Germinal center (tissue), 1 donor: ENCODE measurements around the gene RGS7.
"Not testable (repeated sequence)": the region's sequence is repeated elsewhere in the genome, so short reads cannot be mapped to it uniquely, and the experiment has no call there.

Experiments used
- DNase-seq: peaks from one replicate; pipeline ENCODE4 v3.0.0; 2012; ENCODE audit warnings: mixed read lengths, low spot score

Gene RGS7

GRCh38 chr1:240912821-240913220 lies 444.2 kb downstream of the RGS7 start:
- DNase-seq = no peak

- no peak for DNase-seq
Measured at GRCh38 chr1:240909701-240910457, 447.1 kb downstream of the RGS7 start.

GRCh38 chr1:240906477-240906876 lies 450.5 kb downstream of the RGS7 start:
- no peak for DNase-seq

GRCh38 chr1:240905225-240905765 lies 451.7 kb downstream of the RGS7 start:
- DNase-seq = no peak

- not testable (repeated sequence) for DNase-seq
Measured at GRCh38 chr1:240895424-240895823, 461.6 kb downstream of the RGS7 start.

GRCh38 chr1:240888787-240889048 lies 468.3 kb downstream of the RGS7 start:
- no peak for DNase-seq

- DNase-seq = peak; percentile 45
Measured at GRCh38 chr1:240888039-240888786, 468.8 kb downstream of the RGS7 start.

GRCh38 chr1:240883490-240883889 lies 473.5 kb downstream of the RGS7 start:
- no peak for DNase-seq

- not testable (repeated sequence) for DNase-seq
Measured at GRCh38 chr1:240882656-240883308, 474.2 kb downstream of the RGS7 start.

- DNase-seq = no peak
Measured at GRCh38 chr1:240878631-240879030, 478.4 kb downstream of the RGS7 start.

- DNase-seq = no peak
Measured at GRCh38 chr1:240877605-240878004, 479.4 kb downstream of the RGS7 start.

GRCh38 chr1:240876071-240876470 lies 480.9 kb downstream of the RGS7 start:
- DNase-seq = no peak

- DNase-seq = no peak
Measured at GRCh38 chr1:240869071-240869470, 487.9 kb downstream of the RGS7 start.

- DNase-seq = no peak
Measured at GRCh38 chr1:240866724-240867123, 490.3 kb downstream of the RGS7 start.

- DNase-seq = no peak
Measured at GRCh38 chr1:240860023-240860422, 497.0 kb downstream of the RGS7 start.

GRCh38 chr1:240854367-240854766 lies 502.6 kb downstream of the RGS7 start:
- no peak for DNase-seq

- DNase-seq = no peak
Measured at GRCh38 chr1:240847325-240847724, 509.7 kb downstream of the RGS7 start.

GRCh38 chr1:240844486-240844885 lies 512.5 kb downstream of the RGS7 start:
- DNase-seq = no peak

GRCh38 chr1:240843798-240844197 lies 513.2 kb downstream of the RGS7 start:
- no peak for DNase-seq

- no peak for DNase-seq
Measured at GRCh38 chr1:240836271-240836670, 520.7 kb downstream of the RGS7 start.

GRCh38 chr1:240835291-240835690 lies 521.7 kb downstream of the RGS7 start:
- DNase-seq = no peak

GRCh38 chr1:240833075-240833474 lies 523.9 kb downstream of the RGS7 start:
- DNase-seq = no peak

GRCh38 chr1:240831922-240832321 lies 525.1 kb downstream of the RGS7 start:
- no peak for DNase-seq
